Right lobe of liver (tissue), 4 donors: ENCODE data around the gene VPS54.

Source experiments
- CTCF ChIP-seq, 4 donors: fragments of 200-600 bp in 3 of 4; fragments of 450-650 bp in 1 of 4; IDR thresholded peaks; one replicate each; pipeline versions ENCODE4 v1.5.1 to v1.8.0; 2016 to 2022; ENCODE audit warnings: antibody characterized with exemption in 4 of 4, mild to moderate bottlenecking in 2 of 4
- POLR2A ChIP-seq: fragments of 450-650 bp; IDR thresholded peaks from one replicate; pipeline ENCODE4 v1.6.1; 2017; ENCODE audit warnings: antibody characterized with exemption, mild to moderate bottlenecking
- donor health status: DM: no; HTN: no; CAD: no.
- donor health status: DM: no; HTN: no; CAD: no.
- donor health status: DM: no; HTN: yes; CAD: no.

DNA sequence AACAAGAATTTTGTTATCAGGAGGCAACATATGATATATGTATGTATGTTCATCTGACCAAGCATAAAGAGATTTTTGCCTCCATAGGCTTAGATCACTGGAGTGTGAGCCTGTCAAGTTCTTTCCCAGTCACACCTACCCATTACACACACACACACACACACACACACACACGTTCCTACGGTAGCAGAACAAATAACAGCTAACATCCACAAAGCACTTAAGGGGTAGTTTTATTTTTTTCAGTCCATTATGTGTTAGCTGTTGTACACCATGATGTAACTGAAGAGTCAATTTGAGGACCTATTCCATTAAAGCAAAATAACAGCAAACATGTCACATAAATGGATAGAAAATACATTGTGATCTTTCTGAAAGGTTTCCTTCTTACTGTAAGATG lies 138.0 kb downstream of the VPS54 start:
- TF ChIP-seq CTCF (IDR thresholded peaks at IDR 0.05): no peak
- TF ChIP-seq POLR2A: no peak
